ENCODE data around the gene PAXX.
"Not testable (repeated sequence)": the region's sequence is repeated elsewhere in the genome, so short reads cannot be mapped to it uniquely, and the experiment has no call there.

PAXX gene

DNA sequence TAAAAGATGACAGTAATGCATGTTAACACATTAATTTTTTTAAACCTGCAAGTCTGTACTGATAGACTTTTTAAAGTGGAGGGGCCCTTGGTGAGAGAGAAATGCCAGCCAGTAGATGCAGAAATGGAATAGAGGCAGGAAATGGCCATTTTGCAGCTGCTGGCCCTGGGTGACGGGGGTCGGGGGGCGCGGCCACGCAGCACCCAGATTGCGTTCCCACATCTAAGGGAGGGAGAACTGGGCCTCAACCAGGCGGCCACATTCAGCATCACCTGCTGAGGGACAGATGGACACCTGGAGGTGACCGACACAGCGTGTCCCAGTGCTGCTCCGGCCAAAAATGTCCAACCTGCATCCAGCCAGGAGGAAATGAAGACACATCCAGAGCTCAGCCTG lies 10.4 kb downstream of the PAXX start:
- no peak for DNase-seq (ENCODE audit: low spot score)

DNA sequence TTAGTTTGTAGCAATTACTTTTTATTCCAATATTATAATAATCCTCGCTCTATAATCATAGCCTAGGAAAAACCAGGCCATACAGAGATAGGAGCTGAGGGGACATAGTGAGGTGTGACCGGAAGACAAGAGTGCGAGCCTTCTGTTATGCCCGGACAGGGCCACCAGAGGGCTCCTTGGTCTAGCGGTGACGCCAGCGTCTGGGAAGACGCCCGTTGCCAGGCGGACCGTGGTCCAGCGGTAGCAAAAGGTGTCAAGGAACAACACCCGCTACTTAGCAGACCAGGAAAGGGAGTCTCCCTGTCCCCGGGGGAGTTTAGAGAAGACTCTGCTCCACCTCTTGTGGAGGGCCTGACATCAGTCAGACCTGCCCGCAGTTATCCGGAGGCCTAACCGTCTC lies 12.1 kb downstream of the PAXX start:
- DNase-seq (ENCODE audit: low spot score) = not testable (repeated sequence)

DNA sequence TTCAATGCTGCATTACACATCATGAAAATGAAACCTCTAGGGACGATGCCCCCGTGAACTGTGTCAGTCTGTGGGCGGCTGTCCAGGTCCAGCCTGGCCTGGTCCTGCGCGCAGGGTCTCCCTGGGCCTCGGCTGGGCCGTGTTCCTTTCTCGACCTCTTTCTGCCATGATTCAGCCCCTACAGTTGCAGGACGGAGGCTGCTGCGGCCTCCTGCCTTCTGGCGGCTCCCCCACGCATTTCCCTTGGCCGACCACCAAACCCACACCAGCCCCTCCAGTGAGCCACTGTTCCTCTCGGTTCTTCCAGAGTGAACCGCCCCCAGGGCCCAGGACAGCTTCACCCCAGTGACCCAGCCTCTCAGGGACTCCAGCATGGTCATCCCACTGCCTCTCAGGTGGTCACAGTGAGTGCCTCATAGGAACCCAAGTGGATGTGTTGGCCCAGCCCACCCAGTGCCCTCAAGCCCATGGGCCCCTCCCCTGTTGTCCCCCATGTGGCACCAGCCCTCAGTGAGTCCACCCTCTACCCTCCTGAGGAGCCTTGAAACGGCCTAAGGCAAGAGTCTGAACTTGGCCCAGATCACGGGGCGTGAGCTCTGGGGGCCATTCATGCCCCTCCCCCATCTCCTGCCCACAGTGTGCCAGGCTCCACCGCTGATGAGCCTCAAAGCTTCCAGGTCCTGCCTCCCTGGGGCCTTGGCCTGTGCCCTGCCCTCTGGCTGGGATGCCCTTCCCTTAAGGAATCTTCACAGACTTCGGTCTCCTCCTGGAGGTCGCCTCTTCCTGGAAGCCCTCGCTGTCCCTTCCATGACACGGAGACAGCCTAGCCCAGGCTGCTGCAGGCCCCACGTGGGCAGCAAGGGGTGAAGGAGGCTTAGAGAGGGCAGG lies 14.1 kb downstream of the PAXX start:
- no peak for DNase-seq (ENCODE audit: low spot score)

DNA sequence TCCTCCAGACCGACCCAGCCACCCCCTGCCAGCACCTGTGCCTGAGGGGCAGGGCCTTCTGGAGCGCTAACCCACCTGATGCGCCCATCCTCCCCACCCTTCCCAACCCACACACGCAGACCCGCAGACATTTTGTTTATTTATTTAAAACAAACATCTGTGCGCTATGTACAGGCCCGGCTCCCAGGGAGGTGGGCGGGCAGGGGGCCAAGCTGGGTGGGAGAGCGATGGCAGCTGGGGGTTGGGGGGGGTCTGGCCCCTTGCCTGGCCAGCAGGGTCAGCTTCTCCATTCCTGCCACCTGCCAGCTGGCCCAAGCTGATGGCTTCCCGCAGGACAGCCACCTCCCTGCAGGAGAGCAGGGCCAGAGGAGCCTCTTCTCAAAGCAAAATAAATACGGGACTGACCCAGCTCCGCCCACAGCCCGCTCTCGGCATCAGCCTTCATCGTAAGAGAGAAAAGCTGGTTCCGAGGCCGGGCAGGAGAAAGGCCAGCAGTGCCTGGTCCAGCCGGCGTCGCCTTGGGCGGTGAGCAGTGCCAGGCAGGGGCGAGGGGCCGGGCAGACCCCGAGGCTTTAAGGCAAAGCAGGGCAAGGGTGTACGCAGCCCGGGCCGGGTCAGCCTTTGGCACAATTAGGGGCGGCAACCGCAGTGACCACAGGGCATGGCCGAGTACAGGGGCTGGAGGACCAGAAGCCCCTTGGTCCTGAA lies 15.0 kb downstream of the PAXX start:
- no peak for DNase-seq (ENCODE audit: low spot score)

DNA sequence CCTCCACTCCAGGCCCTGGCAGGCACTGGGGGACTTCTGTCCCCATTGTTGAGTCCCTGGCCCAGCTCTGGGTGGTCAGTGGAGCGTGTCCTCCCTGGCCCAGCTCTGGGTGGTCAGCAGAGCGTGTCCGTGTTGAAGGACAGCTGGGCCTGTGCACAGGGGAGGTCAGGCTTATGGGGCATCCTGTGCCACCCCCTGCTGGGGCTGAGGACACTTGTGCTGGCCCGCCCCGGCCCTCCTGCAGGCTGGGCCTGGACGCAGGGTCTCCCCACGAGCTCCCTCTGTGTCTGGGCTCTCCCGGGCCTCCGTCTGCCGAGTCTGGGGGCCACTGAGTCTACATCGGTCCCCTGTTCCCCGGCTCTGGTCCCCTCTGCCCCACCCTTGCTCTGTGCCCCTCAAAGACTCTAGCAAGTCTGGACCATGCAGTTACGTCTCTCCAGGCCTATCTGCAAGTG lies 15.6 kb downstream of the PAXX start:
- DNase-seq (ENCODE audit: low spot score) = no peak

DNA sequence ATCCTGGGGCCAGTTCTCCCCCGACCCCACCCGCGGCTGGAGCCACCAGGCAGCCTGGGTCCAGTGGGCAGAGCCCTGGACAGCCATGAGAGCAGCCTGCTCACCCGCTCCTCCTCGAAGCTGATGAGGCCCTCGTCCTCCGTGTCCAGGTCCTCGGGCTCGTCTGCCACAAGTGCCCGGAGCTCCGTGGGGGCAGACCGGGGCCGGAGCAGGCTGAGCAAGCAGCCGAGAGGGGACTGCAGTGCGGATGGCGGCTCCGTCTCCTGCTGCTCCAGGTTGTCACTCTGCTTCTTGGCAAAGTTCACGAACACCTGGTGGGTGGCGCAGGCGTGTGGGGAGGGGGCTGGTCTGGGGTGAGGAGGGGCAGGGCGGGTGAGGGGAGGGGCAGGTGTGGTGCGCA lies 16.1 kb downstream of the PAXX start:
- DNase-seq (ENCODE audit: low spot score) = no peak

DNA sequence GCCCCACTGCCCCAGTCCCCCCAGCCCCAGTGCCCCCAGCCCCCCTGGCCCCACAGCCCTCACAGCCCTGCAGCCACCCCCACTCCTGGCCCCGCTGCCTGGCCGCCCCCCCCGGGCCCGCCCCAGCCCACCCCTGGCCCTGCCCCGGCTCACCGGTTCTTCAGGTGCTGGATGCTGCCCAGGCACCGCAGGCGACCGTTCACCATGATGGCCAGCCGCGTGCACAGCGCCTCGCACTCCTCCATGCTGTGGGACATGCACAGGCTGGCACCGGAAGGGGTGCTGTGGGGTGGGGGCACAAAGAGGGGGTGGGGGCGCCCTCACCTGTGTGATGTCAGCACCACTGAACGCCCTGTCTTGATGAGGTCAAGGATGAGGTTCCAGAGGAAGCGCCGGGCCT lies 17.0 kb downstream of the PAXX start:
- no peak for DNase-seq (ENCODE audit: low spot score)

DNA sequence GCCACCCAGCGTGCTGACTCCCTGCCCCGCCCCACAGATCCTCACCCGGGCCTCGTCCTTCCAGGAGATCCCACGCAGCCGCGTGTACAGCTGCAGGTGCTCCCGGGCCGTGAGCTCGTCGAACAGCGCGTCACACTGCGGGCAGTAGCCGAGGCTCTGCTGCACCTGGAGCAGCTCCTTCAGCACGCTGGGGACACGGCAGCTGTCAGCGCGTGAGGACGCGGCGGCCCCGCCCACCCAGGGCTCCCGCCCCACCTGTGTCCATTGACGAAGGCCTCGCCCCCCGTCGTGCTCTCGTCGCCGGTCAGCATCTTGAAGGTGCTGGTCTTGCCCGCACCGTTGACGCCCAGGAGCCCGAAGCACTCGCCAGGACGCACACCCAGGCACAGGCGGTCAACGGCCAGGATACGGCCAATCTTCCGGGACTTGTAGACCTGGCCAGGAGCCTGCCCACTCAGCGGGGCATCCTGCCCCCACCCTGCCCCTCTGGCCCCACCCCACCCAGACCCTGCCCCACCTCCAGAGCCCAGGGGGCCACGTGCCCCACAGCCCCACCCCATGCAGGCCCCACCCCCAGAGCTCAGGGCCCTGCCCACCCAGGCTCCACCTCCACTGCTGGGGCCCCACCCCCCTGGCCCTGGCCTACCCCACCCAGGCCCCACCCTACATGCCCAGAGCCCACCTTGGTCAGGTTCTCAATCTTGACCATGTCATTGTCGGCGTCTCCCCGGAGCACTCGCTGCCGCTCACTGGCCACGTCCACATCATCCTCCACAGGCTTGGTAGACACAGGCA lies 17.9 kb downstream of the PAXX start:
- DNase-seq (ENCODE audit: low spot score) = no peak

DNA sequence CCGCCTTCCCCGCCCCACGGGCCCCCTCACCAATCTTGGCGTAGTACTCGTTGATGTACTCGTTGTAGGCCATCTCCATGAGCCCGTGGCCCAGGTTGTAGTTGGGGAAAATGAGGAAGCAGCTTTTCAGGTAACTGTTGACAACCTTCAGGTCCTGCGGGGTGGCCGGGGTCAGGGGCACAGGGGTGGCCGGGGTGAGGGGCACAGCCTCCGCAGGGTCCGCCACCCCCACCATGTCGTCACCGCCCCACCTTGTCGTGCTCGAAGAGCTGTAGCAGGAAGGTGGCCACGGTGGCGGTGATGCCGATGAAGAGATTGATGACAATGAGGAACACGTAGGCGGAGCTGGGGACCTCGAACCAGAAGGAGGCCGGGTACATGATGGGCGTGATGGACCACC lies 18.9 kb downstream of the PAXX start:
- DNase-seq (ENCODE audit: low spot score) = no peak

DNA sequence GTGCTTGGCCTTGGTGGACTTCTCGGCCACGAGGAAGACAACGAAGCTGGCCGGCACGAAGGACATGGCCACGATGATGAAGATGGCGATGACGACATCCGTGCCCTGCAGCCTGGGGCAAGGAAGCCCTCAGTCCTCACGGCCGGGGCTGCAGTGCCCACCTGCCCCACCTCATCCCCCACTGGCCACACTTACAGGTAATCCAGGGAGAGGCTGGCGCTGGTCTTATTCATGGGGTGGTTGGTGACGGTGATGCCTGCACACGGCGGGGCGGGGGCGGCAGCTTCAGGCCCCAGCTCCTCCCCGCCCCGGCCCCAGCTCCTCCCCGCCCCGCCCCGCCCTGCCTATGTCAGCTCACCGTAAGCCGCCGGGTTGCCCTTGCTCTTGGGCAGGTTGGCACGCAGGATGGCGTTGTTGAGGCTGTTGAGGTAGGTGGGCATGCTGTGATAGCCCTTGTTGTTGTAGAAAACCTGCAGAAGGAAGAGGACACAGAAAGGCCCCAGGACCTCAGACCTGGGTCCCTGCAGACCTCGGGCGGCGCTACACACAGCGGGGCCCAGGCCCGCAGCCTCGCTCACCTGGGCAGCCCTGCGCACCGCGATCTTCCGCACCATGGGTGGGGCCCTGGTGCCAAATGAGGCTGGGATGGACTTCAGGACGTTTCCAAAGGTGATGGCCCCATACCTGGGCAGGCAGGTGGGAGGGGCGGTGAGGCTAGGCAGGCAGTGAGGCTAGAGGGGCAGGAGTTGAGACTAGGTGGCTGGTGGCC lies 19.9 kb downstream of the PAXX start:
- DNase-seq (ENCODE audit: low spot score) = no peak

DNA sequence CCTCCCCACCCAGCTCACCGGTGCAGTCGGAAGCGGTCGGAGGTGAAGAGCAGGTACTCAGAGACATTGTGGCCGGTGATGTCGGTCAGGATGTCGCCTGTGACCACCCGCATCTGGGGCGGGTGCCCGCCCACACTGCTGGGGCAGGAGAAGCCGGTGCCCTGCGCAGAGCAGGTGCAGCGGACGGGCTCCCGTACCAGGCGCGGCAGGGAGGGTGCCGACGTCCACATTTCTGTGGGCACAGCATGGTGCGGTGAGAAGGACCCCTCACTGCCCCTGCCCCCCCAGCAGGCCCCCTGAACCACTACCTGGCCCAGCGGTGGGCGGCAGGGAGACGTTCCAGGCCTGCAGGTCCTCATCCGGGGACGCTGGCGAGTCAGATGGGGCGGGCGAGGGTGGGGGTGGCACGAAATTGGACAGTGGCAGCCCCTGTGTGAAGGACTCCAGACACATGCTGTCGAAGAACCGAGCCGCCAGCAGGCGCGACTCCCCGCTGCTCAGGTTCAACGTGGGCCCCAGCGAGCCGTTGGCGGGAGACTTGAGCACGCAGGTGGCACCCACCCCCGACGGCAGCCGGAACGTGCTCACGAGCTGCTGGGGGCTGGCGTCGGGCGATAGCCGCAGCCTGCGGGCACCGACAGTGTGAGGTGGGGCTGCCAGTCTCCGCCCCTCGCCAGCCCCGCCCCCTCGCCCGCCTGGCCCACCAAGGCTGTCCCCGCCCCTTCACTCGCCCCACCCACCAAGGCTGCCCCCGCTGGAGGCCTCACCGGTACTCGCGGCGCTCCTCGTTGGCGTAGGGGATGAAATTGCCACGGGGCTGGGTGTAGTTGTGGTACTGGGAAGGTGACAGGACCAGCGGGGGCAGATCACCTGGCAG lies 20.7 kb downstream of the PAXX start:
- DNase-seq (ENCODE audit: low spot score) = no peak

DNA sequence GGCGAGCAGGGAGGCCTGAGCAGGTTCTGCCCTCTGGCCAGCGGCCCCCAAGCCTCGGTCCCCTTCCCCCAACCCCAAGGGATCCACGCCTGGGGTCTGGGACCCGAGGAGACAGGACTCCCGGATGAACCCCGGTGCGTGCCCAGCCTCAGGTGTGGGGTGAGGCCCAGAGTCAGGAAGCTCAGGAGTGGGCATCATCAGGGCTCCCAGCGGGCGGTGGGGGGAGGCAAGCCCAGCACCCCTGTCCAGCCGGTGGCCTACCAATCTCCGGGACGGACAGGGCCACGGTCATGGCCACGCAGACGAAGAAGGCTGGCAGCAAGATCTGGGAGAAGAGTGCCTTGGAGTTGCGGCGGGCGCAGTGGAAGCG lies 21.3 kb downstream of the PAXX start:
- DNase-seq (ENCODE audit: low spot score) = no peak

DNA sequence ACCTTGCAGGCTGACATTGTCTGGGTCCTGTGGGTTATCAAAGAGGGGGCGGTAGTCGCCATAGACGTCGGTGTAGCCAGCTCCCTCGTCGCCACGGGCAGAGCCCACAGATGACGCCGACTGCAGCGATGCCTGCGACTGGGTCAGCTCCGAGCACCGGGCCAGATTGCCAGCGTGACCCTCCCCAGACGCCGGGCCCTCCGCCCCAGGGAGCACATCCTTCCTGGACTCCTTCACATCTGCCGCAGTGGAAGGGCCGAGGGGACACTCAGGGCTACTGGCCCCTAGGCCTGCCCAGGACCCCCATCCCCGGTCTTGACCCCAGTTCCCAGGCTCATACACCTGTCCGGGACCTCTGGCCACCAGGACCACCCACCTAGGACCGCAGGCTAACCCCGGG lies 21.9 kb downstream of the PAXX start:
- DNase-seq (ENCODE audit: low spot score) = no peak

DNA sequence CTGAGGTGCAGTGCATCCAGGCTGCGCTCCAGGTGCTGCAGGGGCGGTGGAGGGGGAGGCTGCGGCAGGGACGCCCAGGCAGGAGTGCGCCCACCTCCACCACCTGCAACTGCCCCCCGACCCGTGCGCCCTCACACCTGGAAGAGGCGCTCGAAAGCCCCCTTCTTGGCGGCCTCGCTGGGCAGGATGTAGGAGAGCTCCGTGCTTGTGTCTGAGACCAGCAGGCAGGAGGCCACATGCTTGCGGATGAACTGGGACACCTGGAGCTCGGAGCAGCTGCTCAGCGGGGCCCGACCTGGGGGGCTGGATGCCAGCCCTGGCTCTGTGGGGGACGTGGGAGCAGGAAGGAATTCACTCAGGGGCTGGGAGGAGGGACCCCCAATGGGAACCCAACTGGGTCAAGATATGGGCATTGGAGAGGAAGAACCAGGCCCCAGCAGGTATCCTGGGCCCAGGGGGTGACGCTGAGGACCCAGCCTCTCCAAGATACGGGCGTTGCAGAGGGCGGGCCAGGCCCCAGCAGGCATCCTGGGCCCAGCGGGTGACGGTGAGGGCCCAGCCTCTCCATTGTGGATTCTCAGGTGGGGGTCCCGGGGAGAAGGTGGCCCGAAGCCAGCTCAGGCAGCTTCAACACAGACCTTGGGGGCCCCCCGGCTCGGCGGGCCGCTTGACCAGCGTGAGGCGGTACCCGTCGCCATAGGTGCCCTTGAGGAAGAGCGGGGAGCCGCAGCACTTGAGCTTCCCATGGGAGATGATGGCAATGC lies 22.7 kb downstream of the PAXX start:
- DNase-seq (ENCODE audit: low spot score) = no peak

DNA sequence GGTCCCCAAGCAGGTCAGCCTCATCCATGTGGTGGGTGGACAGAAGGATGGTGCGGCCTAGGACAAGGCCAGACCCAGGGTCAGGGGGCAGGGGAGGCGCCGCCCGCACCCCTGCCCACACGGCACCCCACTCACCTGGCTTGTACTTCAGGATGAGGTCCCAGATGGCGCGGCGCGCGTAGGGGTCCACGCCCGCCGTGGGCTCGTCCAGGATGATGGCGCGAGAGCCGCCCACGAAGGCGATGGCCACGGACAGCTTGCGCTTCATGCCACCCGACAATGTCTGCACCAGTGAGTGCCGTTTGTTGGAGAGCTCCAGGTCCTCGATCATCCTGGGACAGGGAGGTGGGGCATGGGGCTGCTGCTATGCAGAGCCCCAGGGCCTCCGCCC lies 23.3 kb downstream of the PAXX start:
- DNase-seq (ENCODE audit: low spot score) = no peak

DNA sequence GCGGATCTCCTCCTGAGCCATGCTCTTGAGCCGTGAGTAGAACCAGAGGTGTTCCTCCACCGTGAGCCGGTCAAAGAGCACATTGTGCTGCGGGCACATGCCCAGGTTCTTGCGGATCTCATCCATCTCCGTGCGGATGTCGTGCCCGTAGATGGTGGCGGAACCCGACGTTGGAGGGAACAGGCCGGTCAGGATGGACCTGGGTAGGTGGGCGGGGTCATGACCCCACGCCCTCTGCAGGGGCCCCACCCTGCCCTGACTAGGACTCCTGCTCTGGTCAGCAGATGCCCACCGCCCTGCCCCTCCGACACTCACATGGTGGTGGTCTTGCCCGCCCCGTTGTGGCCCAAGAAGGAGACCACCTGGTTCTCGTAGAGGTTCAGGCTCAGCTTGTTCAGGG lies 23.8 kb downstream of the PAXX start:
- no peak for DNase-seq (ENCODE audit: low spot score)

DNA sequence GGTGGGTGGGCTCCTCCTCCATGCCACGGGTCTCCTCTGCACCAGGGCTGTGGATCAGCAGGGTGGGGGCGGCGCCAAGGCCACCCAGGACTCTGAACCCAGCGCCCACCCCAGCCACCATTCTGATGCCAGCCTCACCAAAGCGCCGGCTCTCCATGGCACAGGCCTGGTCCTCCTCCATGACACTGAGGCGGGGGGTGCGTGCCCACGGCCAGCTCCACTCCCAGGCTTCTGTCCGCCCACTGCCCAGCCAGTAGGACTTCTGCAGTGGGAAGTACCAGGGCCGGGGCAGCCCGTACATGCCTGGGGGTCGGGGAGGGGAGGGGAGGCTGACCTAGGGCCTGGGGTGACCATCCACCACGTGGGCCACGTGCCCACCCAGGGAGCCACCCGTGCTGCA lies 24.2 kb downstream of the PAXX start:
- no peak for DNase-seq (ENCODE audit: low spot score)

DNA sequence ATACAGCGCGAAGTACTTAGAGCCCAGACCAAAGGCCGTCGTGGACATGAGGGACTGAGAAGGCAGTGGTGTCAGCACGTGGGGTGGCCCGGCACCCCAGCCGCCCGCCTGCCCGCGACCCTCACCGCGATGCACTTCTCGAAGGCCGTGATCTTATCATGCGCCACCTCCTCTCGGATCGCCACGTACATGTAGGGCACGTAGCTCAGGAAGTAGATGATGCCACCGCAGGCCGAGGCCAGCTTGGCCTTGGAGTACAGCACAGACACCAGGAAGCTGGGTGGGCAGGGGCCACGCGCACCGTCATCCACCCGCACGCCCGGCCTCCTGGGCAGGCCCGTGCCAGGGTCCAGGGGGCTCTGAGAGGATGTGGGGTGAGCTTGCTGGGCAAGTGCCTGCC lies 24.8 kb downstream of the PAXX start:
- no peak for DNase-seq (ENCODE audit: low spot score)

DNA sequence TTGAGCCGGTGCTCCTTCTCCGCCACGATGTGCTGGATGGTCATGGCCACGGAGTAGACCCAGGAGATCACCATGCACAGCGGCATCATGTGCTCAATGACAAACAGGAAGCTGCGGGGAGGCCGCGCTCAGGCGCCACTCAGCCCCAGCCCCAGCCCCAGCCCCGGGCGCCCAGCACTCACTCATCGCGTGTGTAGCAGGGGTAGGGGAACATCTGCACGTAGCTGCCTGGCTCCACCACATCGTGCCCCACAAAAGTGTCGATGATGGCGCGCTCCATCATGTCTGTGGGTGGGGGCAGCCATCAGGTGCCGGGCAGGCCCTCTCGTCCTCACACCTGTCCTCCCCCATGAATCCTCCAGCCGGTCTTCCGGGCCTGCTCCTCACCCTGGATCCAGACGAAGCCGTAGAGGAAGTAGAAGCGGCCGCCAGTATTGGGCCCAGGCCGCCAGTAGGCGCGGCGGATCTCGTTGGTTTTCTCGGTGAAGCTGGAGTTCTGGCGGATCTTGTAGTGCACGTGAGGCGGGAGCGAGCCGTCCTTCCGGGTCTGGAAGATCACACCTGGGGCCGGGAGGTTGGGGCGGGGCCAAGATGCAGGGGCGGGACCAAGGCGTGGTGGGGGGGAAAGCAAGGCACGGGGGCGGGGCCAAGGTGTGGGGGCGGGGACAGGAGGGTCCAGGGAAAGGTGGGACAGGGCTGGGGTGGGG lies 25.7 kb downstream of the PAXX start:
- no peak for DNase-seq (ENCODE audit: low spot score)
